Stimulated activated CD4-positive, alpha-beta T cell treated with anti-CD3 and anti-CD28 coated beads, TNF-alpha, amount 100 ng/mL, for 1 hour (primary cell): ENCODE results near the gene LELP1.
A peak's percentile ranks its signal among the peaks of the same experiment; 100 is the strongest.

Experiments
- DNase-seq, 3 donors: peaks; one replicate each; pipeline ENCODE4 v3.0.0-alpha.2; 2020; ENCODE audit warnings: low read depth in 3 of 3, low spot score in 1 of 3

The LELP1 gene

DNA sequence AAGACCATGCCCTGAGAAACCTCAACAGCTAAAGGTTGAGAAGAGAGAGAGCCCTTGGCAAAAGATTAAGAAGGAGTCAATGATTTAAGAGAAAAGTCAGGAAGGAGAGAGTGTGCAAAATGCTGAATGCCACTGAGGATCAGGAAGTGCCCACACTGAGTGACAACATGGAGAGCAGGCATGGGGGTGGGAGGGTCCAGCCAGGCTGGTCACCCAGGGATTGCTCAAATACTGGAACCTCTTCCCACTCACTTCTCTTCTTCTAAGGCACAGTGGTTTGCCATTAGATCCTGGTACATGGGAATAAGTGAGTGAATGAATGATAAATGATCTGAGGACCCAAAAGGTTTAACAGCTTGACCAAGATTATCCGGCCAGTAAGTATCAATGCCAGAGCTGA, 25.3 kb downstream of the LELP1 start:
- no peak for DNase-seq

- peak in 1 of 3 donors; percentile 7 for DNase-seq
Measured at GRCh38 chr1:153229076-153229829, 26.0 kb downstream of the LELP1 start.

GRCh38 chr1:153231363-153231762, 28.1 kb downstream of the LELP1 start:
- no peak for DNase-seq

GRCh38 chr1:153231785-153232184, 28.6 kb downstream of the LELP1 start:
- DNase-seq, result no peak

GRCh38 chr1:153232553-153232952, 29.3 kb downstream of the LELP1 start:
- DNase-seq, result no peak

DNA sequence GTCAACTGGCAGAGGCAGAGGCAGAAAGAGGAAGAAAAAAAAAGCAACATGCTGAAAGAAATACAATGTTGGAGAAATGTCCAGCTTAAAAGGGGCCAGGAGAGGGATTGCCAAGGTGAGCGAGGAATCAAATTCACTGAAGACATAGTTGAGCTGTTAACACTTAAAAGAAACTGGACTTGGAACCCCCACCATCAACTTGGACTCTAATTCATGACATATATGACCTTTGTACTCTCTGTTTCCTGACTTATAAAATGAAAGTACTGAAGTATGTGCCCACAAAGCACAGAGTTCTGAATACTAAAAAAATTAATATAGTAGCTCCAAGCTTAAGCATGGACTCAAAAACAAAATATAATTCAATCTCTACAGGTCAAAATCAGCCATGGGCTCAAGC, 30.2 kb downstream of the LELP1 start:
- no peak for DNase-seq

DNA sequence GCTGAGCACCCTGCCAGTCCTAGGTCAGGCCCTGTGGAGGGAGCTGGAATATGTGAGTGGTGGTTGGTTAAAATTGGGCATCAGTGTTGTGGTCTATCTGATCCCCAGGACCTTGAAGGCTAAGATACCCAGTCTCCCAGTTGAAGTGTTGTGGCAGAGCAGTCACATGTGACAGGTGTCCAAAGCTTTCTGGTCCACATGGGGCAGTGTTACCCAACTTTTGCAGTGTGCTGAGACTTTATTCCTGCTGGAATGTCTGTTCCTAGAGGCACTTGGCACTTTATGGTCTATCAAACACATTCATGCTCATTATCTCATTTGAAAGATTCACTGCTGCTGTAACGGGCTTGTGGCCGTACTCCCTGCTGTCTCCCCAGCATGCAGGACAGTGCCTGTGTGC, 35.3 kb downstream of the LELP1 start:
- DNase-seq, result no peak

DNA sequence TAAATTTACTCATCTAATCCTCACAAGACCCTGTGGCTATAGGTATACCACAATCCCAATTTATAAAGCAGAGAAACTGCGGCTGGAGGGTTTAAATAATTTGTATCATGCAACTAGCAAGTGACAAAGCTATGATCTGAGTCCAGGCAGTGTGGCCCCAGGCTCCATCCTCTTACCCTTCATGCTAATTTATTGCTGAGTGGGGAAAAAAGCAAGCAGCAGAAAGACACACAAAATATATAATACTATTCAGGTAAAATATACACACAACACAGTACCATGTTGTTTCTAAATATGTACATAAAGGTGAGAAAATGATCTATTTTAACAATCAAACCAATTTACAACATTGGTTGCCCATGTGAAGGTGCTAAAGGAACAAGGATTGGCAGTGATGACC, 38.9 kb downstream of the LELP1 start:
- no peak for DNase-seq

DNA sequence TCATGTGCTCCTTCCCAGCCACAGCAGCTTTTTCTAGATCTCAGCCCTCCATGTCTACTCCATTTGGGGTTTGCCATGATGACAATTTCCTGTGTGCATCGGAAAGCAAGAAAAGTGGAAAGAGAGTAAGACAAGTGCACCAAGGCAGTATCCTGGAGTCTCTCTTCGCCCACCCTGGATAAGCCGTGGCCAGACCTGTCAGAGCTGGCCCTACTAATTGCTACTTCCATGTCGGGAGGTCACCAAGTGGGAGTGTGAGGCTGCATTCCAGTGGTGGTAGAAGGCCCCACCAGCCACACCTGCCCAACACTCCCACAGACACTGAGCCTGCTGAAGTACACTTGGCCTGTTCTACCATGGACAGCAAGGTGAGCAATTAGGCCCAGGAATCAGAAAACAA, 42.2 kb downstream of the LELP1 start:
- no peak for DNase-seq

DNA sequence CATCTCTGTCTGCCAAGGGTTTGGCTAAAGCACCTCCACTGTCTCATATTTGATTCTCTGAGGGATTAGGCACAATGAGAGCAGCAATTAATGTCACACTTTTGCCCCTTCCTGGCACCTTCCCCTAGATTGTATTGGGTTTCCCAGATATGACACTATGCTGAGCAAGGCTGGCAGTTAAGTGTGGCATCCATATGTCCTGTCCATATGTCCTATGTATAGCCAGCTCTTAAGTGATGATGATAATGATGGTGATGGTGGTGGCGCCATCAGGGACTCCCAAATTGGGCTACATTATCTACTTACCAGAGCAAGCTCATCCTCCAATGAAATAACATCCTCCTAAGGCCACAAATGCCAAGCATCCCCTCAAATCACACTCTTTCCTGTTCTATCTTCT, 42.8 kb downstream of the LELP1 start:
- DNase-seq, result no peak

- DNase-seq, result no peak
Measured at GRCh38 chr1:153246825-153247224, 43.6 kb downstream of the LELP1 start.

DNA sequence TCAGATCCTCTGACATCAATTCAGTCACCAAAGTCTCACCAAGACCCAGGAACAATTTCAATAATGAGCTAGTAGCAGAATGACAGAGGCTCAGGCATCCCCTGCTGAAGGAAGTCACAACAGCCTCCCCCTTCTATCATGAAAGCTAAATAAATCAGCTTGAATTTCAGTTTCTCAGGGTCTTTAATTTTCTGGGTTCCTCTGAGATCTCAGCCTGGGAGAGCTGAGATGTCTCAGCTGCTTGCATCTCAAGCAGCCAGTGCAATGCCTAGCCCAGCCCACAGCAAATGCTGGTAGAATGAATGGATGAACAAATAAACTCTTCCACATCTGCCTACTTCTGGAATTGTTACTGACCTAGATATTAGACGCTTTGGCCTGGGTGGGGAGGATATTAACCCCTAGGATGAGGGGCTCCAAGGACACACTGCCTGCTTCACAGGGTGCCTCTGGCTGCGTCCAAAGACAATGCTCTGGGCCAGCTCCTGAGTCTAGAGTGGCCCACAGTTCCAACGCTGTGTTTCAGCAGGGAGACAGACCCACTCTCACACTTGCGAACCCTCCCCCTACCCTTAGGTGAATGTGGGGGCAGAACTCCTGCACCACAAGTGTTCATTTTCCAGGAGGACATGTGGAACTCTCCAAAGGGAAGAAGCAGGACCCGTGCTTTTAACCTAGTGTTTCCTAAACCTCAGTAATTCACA, 45.1 kb downstream of the LELP1 start:
- DNase-seq, result no peak

- no peak for DNase-seq
Measured at GRCh38 chr1:153250166-153250565, 46.9 kb downstream of the LELP1 start.

GRCh38 chr1:153251087-153251486, 47.9 kb downstream of the LELP1 start:
- DNase-seq, result no peak

DNA sequence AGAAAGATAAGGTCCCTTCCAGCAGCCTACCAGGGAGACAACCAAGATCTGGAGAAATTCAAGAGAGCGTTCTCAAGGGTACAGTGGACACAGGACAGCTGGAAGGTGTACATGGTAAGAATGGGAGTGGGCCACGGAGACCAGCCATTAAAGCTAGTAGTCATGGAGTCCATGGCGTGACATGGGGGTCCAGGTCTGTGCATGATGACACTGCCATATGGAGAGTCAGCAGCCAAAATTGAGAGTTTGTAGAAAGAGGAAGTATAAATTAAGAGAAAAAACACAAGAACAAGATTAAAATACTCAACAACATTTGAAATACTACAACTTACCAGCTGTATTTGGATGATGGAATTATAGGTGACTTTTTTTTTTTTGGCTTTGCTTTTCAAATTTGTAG, 48.3 kb downstream of the LELP1 start:
- no peak for DNase-seq

DNA sequence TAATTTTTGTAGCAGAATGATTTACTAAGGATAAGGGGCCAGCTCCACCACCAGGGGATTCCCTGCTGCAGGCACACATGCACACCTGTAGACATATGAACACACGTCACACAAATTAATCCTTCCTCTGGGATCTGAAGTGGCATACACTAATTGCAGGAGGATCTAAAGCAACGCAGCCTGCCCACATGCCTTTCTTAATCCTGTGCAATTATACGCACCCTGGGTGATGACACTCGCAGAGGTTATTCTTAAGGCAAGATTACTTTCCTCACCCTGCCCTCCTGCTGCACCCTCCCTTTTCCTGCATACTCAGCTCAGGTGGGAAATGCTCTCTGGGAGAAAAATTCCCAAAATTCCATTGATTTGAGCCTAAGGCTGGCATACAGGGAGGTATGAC, 48.8 kb downstream of the LELP1 start:
- DNase-seq, result no peak

DNA sequence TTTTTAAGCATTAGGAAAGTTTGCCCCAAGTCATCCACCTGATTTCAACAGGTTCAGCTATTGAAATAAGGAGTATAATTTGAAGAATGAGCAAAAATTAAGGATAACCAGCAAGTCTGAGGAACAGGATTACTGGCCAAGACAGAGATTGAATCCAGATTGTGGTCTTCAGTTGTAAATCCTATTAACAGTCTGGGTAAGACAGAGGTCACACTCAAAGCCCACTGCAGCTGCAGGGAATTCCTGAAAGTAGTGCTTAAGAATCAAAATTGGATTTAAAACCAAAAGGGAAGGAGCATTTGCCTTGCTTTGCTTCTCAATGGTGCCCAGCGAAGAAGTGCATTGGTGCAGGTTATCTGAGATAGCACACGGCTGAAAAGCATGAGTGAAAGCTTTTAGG, 49.8 kb downstream of the LELP1 start:
- no peak for DNase-seq

GRCh38 chr1:153253693-153254092, 50.5 kb downstream of the LELP1 start:
- DNase-seq, result no peak
